Prostate gland (tissue), 2 donors: ENCODE results near the gene EFCAB14. TPM values are rescaled to one million over a fixed set of nuclear protein-coding genes. Genes with fewer than 3 reads are reported as not detected.

Experiments
- DNase-seq: peaks from one replicate; pipeline ENCODE4 v3.0.0-alpha.2; 2019; ENCODE audit warnings: low spot score
- H3K27ac ChIP-seq, 2 donors: fragments of 200-600 bp; sonication (generic); 2 replicates each; pipeline ENCODE4 v1.5.1; 2017 to 2019
- H3K27me3 ChIP-seq: fragments of 200-600 bp; sonication (generic); replicated peaks from 2 replicates; pipeline ENCODE4 v1.5.1; 2019; ENCODE audit not compliant: insufficient read depth
- H3K36me3 ChIP-seq, 2 donors: fragments of 200-600 bp; sonication (generic); 1 replicate in 1 of 2; 2 replicates in 1 of 2; pipeline versions ENCODE4 v1.5.1 to v1.8.1; 2017 to 2019
- H3K4me1 ChIP-seq: fragments of 200-600 bp; sonication (generic); replicated peaks from 2 replicates; pipeline ENCODE4 v1.5.1; 2019
- H3K4me3 ChIP-seq, 2 donors: fragments of 200-600 bp; sonication (generic); 2 replicates each; pipeline ENCODE4 v1.5.1; 2017 to 2019
- H3K9me3 ChIP-seq: fragments of 200-600 bp; sonication (generic); 2 replicates; pipeline ENCODE4 v1.5.1; 2017
- CTCF ChIP-seq, 4 experiments: fragments of 200-600 bp in 2 of 4; fragments of 450-650 bp in 2 of 4; sonication (generic) in 2 of 4; IDR thresholded peaks; 1 replicate in 3 of 4; 2 replicates in 1 of 4; pipeline ENCODE4 v1.5.1; 2016 to 2019; ENCODE audit warnings: antibody characterized with exemption in 4 of 4, mild to moderate bottlenecking in 2 of 4, moderate library complexity in 2 of 4
- POLR2A ChIP-seq: fragments of 450-650 bp; IDR thresholded peaks from one replicate; pipeline ENCODE4 v1.6.1; 2016; ENCODE audit warnings: antibody characterized with exemption, mild to moderate bottlenecking
- POLR2AphosphoS5 ChIP-seq: sonication (generic); formaldehyde crosslinking; IDR thresholded peaks from one replicate; pipeline ENCODE4 v1.6.1; 2017; ENCODE audit warnings: antibody characterized with exemption
- WGBS: methylation state at CpG from one replicate; pipeline ENCODE4 v1.1.5; 2018; 5-methylcytosine and 5-hydroxymethylcytosine counted together
- intact Hi-C: fragments of 100-400 bp; cut with DNase I; formaldehyde crosslinking; loops from one replicate; pipeline ENCODE4 v1.14.2; 2022
- total RNA-seq, 2 donors: library from RNA; depleted of rRNA; stranded (reverse); fragments of >200 nt; gene quantifications; one replicate each; pipeline ENCODE4 v1.1.0, GENCODE V29; 2016

EFCAB14 gene
- total RNA-seq, 2 donors from 2014 or later, result 99.9 to 116 TPM

GRCh38 chr1:46687093-46687659 lies 31.7 kb downstream of the EFCAB14 start:
- Histone ChIP-seq H3K4me1 (peaks cover 13% of the 10 kb centered on the region), H3K36me3 (no peaks in the 10 kb centered on the region), H3K4me3 (no peak overlapping the region), H3K9me3 (no peaks in the 10 kb centered on the region), H3K27me3 (no peaks in the 10 kb centered on the region), H3K27ac (peak overlapping the region in 1 of 2 donors; percentile 6)
- TF ChIP-seq POLR2AphosphoS5 (peak; percentile 86), CTCF (IDR thresholded peaks at IDR 0.05) (no peak), POLR2A (no peak)
- DNase-seq, result peak; percentile 93
- 19% methylated on average over 2 of the region's 2 CpGs for WGBS
- intact Hi-C loops, result no loop called here

- TF ChIP-seq POLR2AphosphoS5 (no peak), POLR2A (no peak), CTCF (IDR thresholded peaks at IDR 0.05) (no peak)
- Histone ChIP-seq H3K27ac (no peak overlapping the region), H3K9me3 (no peaks in the 10 kb centered on the region), H3K4me3 (no peak overlapping the region), H3K4me1 (peaks cover 15% of the 10 kb centered on the region), H3K27me3 (no peaks in the 10 kb centered on the region), H3K36me3 (no peaks in the 10 kb centered on the region)
- DNase-seq, result no peak
- WGBS, result 35% methylated on average over 1 of the region's 1 CpG
- intact Hi-C loops, result no loop called here
Measured at GRCh38 chr1:46686255-46686654, 32.7 kb downstream of the EFCAB14 start.

GRCh38 chr1:46684670-46685069 lies 34.2 kb downstream of the EFCAB14 start:
- 95% methylated on average over 2 of the region's 2 CpGs for WGBS
- Histone ChIP-seq H3K4me3 (no peak overlapping the region), H3K27ac (no peak overlapping the region), H3K36me3 (no peaks in the 10 kb centered on the region), H3K4me1 (peaks cover 15% of the 10 kb centered on the region), H3K27me3 (no peaks in the 10 kb centered on the region), H3K9me3 (no peaks in the 10 kb centered on the region)
- no peak for TF ChIP-seq CTCF (IDR thresholded peaks at IDR 0.05)
- TF ChIP-seq POLR2AphosphoS5, result no peak
- TF ChIP-seq POLR2A, result no peak
- intact Hi-C loops, result no loop called here
- DNase-seq, result no peak

- Histone ChIP-seq H3K27ac (no peak overlapping the region), H3K36me3 (no peaks in the 10 kb centered on the region)
- no peak for TF ChIP-seq POLR2AphosphoS5
- TF ChIP-seq CTCF (IDR thresholded peaks at IDR 0.05), result no peak
- no peak for TF ChIP-seq POLR2A
Measured at GRCh38 chr1:46682064-46682463, 36.9 kb downstream of the EFCAB14 start.

GRCh38 chr1:46681333-46682034 lies 37.4 kb downstream of the EFCAB14 start:
- 50% methylated on average over 1 of the region's 1 CpG for WGBS
- intact Hi-C loops, result no loop called here
- TF ChIP-seq CTCF (IDR thresholded peaks at IDR 0.05) (no peak), POLR2AphosphoS5 (peak; percentile 53)
- Histone ChIP-seq H3K4me1 (peaks cover 2% of the 10 kb centered on the region), H3K4me3 (no peak overlapping the region), H3K9me3 (no peaks in the 10 kb centered on the region), H3K27me3 (no peaks in the 10 kb centered on the region), H3K36me3 (no peaks in the 10 kb centered on the region), H3K27ac (no peak overlapping the region)
- no peak for DNase-seq

More at GRCh38 chr1:46682064-46682463, 36.9 kb downstream of the EFCAB14 start:
- Histone ChIP-seq H3K4me3 (no peak overlapping the region), H3K9me3 (no peaks in the 10 kb centered on the region), H3K4me1 (peaks cover 7% of the 10 kb centered on the region), H3K27me3 (no peaks in the 10 kb centered on the region)
- 38% methylated on average over 1 of the region's 1 CpG for WGBS
- DNase-seq, result no peak
- intact Hi-C loops, result no loop called here
